Stomach (tissue), 4 donors: ENCODE measurements around the gene MPZL2.

ENCODE experiments used
- CTCF ChIP-seq, 7 experiments: fragments of 450-650 bp in 4 of 7; fragments of 200-600 bp in 3 of 7; sonication (generic) in 3 of 7; IDR thresholded peaks; one replicate each; pipeline ENCODE4 v1.5.1; 2016 to 2019; ENCODE audit warnings: antibody characterized with exemption in 7 of 7, control low read depth in 2 of 7, mild to moderate bottlenecking in 1 of 7
- POLR2A ChIP-seq, 4 donors: fragments of 450-650 bp; IDR thresholded peaks; one replicate each; pipeline ENCODE4 v1.6.1; 2016; ENCODE audit warnings: antibody characterized with exemption in 4 of 4, control low read depth in 2 of 4, mild to moderate bottlenecking in 1 of 4, moderate library complexity in 1 of 4
- POLR2AphosphoS5 ChIP-seq, 3 donors: sonication (generic); formaldehyde crosslinking; IDR thresholded peaks; one replicate each; pipeline ENCODE4 v1.6.1; 2016; ENCODE audit warnings: antibody characterized with exemption in 3 of 3

GRCh38 chr11:118221419-118221818 lies 42.7 kb downstream of the MPZL2 start:
- TF ChIP-seq CTCF (IDR thresholded peaks at IDR 0.05) = no peak
- no peak for TF ChIP-seq POLR2A (IDR thresholded peaks at IDR 0.05)
- no peak for TF ChIP-seq POLR2AphosphoS5 (IDR thresholded peaks at IDR 0.05)
